HG03175 (cell line): Measurements from ENCODE around the gene LMBR1.
"Not testable (repeated sequence)": the region's sequence is repeated elsewhere in the genome, so short reads cannot be mapped to it uniquely, and the experiment has no call there.

Experiments
- ATAC-seq: cut with Tn5 transposase; IDR thresholded peaks from one replicate; pipeline ENCODE4 v1.9.1; 2021; ENCODE audit warnings: mild to moderate bottlenecking, moderate library complexity; ENCODE audit not compliant: unreplicated experiment

LMBR1 gene

DNA sequence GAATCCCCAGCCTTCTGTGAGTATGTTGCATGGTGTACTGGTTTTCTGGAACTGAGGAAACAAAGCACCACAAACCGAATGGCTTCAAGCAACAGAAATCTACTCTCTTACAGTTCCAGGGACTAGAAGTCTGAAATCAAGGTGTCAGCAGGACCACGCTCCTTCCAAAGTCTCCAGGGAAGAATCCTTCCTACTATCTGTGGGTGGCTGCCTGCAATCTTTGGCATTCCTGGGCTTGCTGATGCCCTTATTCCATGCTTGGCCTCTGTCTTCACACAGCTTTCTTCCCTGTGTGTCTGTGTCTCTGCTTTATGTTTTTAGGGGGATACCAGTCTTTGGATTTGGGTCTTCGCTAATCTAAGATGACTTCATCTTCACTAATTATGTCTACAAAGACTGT lies 81.3 kb downstream of the LMBR1 start:
- ATAC-seq = no peak

DNA sequence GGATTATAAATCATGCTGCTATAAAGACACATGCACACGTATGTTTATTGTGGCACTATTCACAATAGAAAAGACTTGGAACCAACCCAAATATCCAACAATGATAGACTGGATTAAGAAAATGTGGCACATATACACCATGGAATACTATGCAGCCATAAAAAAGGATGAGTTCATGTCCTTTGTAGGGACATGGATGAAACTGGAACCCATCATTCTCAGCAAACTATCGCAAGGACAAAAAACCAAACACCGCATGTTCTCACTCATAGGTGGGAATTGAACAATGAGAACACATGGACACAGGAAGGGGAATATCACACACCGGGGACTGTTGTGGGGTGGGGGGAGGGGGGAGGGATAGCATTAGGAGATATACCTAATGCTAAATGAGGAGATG lies 89.3 kb downstream of the LMBR1 start:
- not testable (repeated sequence) for ATAC-seq

DNA sequence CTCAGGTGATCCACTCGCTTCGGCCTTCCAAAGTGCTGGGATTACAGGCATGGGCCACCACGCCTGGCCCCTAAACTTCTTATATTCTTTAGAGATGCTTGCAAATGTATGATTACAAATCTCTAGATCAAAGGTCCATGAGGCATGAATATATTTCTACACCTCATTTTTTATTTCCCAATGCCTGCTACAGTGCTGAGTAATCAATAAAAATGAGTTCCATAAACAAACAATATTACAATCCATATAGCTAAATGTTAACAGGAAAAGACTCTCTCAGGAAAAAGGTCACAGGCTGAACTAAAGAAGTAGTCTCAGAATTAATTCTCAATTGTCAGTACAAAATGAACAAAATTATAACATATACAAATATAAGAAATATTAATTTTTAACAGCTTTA lies 90.8 kb downstream of the LMBR1 start:
- ATAC-seq = no peak

DNA sequence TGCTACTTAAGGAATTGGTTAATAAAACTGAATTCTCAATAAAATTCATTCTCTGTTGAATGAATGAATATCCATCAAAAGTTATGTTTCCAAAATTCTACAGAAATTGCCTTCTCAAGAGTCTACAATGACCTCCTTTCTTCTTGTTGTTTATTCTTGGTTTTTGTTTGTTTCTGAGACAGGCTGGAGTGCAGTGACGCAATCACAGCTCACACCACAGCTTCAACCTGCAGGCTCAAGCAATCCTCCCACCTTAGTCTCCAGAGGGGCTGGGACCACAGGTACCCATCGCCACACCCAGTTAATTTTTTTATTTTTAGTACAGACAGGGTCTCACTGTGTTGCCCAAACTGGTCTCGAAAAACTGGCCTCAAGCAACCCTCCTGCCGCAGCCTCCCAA lies 97.6 kb downstream of the LMBR1 start:
- no peak for ATAC-seq

DNA sequence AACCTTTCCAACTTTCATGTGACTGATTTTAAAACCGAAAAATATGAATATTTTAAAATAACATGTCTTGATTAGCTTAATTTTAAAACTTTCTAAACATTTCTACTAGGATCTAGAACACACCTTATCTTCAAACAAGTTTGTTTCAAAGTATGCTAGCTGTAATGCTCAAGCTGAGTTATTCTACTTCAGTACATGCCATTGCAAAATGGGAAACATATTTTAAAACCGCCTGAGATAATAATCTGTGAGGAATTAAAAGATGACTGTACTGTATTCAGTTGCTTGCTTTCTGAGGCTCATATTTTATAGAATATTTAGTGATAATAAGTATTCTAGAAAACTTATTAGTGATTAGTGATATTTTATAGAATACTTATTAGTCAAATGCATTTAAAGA lies 99.6 kb downstream of the LMBR1 start:
- ATAC-seq = no peak

DNA sequence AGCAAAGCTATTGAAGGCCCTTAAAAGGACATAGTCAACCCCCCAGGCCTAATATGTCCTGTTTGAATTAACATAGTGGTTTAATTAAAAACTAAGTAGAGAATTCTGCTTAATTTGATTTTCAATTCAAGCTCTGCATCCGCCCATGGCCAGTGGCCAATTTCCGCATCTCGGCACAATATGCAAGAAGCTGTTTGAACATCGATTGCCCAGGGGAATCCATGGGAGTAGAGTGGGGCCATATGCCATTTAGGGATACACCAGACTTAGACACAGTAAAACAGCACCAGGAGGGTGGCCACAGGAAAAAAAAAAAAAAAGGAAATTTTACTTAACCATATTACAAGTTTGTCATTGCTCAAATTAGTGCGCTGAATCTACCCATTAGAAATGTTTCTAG lies 100.4 kb downstream of the LMBR1 start:
- ATAC-seq = no peak

DNA sequence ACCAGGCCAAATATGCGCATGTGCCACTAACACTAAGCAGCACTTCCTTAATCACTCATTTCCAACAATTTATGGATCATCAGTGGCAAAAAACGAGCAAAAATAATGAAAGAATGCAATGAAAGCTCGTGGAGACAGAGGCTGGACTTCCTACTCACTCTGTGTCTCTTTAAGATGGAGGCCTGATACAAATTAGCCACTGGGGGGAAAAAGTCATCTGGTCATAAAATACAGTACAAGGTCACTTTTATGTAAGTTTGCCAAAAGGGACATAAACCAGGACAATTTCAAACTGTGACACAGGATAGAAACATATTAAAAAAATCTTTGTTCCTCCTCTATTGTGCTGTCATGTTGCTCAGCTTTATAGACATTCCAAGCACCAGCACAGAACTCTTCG lies 101.7 kb downstream of the LMBR1 start:
- ATAC-seq = no peak

DNA sequence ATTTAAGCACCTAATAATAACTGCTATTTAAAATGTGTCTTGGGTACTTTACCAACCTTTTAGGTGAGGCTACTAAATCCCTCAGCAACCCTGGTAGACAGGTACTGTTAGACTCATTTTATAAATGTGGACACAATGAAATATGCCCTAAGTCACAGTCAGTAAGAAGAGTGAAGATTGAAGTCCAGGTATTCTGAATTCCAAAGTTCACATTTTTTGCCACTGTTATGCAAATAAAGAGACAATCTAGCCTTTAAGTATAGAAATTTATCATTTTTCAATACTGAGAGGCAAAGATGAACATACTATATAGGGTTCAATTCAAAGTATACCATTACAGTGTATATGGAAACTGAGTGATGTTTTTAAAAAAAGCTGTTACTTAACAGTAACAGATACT lies 102.7 kb downstream of the LMBR1 start:
- no peak for ATAC-seq

DNA sequence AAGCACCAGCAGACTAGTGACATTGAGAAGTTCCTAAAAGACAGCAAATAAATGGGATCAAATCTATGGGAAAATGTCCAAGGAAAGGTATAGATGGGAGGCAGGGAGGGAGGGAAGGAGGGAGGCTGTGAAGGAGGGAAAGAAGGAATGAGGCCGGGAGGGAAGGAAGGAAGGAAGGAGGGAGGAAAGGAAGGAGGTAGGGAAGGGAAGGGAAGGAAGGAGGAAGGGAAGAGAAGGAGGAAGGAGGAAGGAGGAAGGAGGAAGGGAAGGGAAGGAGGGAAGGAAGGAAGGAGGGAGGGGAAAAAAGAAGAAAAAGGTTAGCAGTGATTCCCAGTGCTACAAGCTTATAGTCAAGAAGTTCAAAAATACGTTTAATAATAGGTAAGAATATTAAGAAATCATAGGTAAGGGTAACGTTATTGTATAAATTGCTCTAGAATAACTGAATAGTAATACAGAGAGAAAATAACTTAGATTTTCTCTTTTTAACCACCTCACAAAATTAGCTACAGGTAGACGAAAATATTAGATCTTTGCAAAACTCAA lies 106.9 kb downstream of the LMBR1 start:
- ATAC-seq = no peak

DNA sequence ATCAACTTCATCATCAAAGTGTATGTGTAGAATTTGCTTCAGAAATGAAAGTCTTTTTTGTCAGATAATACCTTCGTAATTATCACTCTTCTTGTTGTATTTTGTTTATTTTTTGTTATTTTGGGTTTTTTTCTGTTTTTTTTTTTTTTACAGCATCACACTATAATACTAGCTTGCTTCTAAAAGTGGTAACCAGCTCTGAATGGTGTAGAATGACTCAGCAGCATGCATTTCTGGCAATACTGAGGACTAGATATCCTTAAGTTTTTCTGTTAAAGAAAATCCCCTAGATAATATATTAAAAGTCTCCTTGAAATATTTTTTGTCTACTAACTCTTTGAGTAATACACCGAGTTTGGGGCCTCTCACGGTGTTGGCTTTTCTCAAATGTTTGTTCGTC lies 109.1 kb downstream of the LMBR1 start:
- ATAC-seq = no peak

DNA sequence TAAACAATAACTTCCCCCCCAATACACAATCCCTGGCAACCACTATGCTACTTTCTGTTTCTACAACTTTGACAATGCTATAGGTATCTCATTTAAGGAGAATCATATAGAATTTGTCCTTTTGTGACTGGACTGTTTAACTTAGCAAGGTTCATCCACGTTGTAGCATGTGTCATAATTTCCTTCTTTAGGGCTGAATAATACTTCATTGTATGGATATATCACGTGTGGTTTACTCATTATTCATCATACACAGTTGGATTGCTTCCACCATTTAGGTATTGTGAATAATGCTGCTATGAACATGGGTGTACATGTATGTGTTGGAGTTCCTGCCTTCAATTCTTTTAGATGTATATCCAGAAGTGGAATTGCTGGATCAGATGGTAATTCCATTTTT lies 111.0 kb downstream of the LMBR1 start:
- no peak for ATAC-seq

DNA sequence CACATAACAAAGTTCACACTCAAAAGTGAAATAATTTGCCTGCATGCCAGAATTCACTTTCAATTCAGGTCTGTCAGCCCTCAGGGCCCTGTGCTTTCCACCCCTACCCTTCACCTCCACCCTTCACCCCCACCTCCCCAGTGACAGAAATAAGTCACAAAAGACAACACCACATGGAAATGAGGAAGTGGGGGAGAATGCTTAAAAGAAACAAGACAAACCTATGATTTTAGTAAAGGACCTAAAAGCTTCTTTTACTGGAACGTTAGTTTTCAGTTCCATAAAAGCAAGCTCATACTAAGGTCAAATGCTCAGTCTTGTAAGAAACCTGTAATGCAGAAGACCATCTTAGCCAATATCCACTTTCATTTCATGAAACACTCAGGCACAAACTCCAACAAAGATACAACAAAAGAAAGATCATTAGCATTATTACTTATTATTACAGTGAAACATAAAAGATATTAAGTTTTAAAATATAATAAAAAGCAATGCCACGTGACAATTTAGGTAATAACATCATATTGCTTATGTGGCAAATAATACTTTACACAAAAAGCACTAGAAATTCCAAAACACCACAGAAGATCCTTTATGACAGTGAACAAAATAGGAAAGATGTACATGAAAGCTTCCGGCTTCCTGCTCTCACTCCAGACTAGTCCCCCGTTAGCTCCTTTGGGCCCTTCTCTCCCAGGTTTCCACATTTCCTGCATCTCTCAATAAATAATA lies 112.1 kb downstream of the LMBR1 start:
- ATAC-seq = peak; percentile 94

DNA sequence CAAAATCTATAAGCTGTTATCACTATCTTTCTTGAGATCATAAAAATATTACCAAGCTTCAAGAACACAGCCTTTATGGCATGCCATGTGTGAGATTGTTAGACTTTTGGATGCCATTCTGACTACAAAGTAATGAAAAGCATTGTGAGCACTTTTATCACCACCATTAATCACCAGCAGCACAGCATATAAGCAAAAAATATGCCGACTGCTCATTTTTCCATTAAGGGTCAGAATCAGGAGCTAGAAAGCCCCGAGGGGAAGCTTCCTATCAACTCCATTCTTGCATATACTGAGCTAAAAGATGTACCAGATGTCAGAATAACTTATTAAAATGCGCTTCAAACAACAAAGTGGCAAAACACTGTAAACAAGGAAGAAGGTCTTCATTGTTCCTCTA lies 114.3 kb downstream of the LMBR1 start:
- ATAC-seq = no peak

DNA sequence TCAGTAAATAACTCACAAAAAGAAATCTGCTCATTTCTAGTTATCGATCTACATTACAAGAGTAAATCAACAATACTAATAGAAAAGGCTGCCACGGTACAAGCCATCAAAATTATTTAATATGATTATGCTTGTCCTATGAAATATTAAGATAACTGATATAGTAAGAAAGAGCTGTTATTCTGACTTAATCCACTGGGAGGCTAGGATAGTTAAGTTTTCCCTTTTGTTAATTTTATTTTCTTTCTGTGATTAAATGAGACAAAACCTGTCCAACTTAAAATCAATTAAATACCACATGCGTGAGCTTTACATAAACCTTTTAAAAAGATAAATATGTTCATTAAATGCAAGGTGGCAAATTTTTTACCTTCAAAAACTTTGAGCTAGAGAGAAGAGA lies 114.8 kb downstream of the LMBR1 start:
- ATAC-seq = no peak

DNA sequence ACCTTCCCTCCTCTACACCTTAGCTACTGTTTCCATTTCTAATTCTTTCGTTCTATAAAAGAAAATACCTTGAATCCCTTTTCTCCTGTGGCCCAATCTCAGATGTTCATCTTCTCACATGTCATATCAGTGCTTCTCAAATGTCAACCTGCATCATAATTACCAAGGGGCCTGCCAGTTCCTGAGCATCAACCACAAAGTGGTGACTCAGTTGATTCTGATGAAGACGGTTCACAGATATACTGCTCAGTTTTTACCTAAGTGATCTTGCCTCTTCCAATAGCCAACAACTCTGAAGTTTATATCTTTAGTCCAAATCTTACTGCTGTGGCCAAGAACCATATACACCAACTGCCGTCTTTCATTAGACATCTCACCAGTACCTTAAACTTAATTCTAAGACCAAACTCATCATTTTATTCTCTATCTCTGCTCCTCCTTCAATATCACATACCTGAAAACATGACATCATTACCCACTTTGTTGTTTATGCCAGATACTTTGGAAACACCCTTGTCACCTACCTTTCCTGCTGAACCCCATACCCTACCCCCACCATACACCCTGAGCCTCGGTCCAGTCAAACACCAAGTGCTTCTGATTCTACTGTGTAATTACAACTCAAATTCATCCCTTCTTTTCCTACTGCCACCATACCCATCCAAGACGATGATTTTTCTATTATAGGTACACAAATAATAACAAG lies 115.5 kb downstream of the LMBR1 start:
- no peak for ATAC-seq

DNA sequence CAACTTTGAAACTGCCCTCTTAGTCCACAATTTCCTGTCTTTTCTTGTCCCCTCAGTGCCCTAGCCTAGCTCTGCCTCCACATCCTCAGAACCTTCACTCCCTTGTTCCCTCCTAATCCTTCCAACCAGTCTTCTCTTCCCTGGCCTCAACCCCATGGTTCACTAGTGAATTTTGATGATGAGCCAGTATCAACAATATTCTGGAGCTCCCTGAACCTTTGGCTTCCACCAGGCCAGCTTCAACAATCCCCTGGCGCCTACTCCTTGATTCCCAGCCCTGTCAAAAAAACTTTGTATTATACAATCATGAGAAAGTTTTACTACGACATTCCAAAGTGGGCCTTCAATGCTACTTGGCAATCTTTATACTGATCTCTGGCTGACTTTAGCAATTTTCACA lies 116.5 kb downstream of the LMBR1 start:
- ATAC-seq = no peak

DNA sequence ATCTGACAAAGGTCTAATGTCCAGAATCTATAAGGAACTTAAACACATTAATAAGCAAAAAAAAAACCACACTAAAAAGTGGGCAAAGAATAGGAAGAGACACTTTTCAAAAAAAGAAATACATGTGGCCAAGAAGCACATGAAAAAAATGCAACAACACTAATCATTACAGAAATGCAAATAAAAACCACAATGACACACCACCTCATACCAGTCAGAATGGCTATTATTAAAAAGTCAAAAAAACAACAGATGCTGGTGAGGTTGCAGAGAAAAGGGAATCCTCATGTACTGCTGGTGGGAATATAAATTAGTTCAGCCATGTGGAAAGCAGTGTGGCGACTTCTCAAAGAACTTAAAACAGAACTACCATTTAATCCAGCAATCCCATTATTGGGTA lies 119.0 kb downstream of the LMBR1 start:
- ATAC-seq = peak; percentile 63

DNA sequence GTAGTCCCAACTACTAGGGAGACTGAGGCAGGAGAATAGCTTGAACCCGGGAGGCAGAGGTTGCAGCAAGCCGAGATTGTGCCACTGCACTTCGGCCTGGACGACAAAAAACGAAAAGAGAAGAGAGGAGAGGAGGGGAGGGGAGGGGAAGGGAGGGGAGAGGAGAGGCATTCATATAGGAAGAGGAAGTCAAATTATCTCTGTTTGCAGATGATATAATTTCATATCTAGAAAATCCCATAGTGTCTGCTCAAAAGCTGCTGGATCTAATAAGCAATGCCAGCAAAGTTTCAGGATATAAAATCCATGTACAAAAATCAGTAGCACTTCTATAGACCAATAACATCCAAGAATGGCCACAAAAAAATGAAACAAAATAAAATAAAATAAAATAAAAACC lies 120.3 kb downstream of the LMBR1 start:
- no peak for ATAC-seq

DNA sequence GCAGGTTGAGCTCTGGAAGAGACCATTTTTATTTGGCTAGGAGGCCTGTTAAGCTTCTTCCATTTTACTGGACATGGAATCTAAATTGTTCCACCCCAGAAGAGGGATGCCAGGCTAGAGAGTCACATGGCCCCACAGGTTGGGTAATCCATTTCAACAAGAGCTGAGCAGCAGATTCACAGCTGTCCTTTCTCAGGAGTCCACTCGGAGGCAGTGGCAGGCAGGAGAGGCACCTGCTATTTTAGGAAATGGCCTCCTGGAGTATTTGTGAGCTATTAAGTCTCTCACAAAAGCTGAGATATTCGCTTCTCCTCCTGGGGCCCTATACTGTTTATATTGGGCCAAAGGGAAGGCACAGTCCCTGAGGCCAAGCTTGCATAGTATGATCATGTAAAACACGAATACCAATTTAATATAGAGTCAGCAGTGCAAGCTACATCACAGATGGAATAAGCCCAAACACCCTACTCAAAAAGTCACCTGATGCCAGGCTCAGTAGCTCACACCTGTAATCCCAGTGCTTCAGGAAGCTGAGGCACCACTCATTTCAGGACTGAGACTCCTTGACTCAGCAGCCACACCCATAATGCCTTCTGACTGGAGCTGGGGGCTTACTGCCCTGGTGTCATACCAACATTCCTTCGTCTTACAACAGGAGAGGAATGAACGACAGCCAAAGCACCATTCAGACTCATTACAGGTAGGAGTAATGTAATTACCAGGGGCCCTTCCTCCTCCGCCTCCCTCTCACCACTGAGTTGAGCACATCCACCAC lies 124.1 kb downstream of the LMBR1 start:
- ATAC-seq = no peak

DNA sequence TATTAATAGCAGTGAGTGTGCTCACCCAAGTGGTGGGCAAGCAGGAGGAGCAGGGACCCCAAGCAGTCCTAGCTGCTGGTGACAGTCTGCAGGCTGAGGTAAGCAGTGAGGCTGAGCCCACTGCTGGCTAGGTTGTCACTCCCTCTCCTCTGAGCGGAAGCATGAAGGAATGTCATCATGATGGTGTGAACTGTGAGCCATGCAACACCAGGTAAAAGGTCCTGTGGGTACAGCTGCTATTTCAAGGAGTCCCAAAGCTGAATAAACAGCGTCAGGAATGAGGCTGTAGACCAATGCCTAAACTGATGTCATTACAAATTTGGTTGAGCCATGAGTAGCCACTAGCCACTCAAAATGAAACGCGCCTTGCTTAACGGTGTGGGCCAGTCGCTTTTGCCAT lies 126.3 kb downstream of the LMBR1 start:
- ATAC-seq = no peak

DNA sequence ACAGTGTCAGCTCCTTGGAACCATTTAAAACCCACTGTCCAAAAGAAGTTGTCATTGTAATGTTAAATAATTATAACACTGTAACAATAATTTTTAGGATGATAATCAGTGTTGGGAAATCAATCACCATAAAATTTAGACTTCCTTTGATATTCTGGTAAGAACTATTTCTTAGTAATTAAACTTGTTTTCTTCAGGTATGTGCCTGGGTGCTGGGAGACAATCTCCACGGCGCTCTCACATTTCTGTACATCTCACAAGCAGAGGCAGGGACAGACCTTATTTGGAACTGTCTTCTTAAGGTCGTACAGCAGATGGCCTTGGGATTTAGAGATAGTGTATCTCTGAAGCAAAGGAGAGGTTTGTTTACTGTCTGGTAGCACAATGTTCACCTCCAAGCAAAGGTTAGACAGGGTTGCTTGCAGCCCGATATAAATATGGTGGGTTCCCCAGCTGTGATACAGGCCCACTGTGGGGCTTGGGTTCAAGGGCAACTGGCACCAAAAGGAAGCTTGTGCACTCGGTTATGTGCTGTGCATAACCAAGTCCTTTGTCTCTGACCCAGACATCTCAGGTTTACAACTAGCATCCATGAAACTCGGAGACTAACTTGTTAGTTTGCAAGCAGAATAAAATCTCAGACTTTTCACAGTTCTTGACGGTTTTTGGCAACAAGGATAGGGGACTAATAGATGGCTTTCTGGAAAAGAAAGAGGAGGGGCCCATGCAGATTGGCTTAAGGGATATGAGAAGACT lies 126.9 kb downstream of the LMBR1 start:
- ATAC-seq = no peak
